GM12872 (cell line): Measurements from ENCODE around the gene HRH2.

Source experiments
- TF ChIP-seq, protein P1 (sequence below): IDR thresholded peaks from 3 replicates; pipeline ENCODE4 v1.5.1; 2011; ENCODE audit warnings: low read depth, mild to moderate bottlenecking, low read length, moderate library complexity; ENCODE audit not compliant: insufficient read depth

Gene HRH2

DNA sequence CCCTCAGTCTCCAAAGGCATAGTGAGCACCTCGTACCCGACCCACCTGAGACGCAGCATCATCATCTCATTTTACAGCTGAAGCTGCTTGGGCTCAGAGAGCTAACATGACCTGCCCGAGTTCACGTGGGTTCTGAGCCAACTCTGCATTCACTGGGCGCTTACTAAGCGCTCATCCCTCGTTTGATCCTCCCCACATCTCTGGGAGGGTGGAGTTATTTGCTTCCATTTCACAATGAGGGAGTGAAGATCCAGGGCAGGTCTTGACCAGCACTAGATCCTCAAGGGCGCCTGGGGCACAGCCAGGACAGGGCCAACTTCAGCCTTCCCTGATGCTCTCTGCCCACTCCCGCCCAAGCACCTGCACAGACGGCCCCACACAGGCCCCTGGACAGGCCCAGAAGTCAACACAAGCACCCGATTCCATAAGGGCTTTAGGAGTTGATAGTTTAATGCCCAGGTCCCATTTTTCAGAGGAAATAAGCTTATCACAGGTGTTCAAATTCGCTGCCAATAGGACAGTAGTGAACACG is 80.8 kb downstream of the HRH2 start:
- TF ChIP-seq, protein P1, sequence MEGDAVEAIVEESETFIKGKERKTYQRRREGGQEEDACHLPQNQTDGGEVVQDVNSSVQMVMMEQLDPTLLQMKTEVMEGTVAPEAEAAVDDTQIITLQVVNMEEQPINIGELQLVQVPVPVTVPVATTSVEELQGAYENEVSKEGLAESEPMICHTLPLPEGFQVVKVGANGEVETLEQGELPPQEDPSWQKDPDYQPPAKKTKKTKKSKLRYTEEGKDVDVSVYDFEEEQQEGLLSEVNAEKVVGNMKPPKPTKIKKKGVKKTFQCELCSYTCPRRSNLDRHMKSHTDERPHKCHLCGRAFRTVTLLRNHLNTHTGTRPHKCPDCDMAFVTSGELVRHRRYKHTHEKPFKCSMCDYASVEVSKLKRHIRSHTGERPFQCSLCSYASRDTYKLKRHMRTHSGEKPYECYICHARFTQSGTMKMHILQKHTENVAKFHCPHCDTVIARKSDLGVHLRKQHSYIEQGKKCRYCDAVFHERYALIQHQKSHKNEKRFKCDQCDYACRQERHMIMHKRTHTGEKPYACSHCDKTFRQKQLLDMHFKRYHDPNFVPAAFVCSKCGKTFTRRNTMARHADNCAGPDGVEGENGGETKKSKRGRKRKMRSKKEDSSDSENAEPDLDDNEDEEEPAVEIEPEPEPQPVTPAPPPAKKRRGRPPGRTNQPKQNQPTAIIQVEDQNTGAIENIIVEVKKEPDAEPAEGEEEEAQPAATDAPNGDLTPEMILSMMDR = no peak

DNA sequence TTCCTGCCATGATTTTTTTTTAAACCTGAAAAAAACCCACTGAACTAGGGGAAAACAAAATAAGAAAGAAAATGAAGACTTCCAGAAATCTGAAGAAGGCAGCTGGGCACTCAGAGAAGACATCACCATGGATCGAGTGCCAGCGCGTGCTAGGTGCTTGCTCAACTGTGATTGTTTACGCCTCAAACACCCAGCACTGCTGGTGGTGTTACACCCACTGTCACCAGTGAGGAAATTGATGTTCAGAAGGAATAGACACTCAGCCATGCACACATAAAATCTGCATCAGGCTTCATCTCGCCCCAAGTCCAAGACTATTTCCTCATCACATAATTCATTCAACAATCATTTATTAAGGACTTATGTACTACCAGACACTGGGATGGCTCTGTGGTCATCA is 82.1 kb downstream of the HRH2 start:
- TF ChIP-seq, protein P1 = no peak

DNA sequence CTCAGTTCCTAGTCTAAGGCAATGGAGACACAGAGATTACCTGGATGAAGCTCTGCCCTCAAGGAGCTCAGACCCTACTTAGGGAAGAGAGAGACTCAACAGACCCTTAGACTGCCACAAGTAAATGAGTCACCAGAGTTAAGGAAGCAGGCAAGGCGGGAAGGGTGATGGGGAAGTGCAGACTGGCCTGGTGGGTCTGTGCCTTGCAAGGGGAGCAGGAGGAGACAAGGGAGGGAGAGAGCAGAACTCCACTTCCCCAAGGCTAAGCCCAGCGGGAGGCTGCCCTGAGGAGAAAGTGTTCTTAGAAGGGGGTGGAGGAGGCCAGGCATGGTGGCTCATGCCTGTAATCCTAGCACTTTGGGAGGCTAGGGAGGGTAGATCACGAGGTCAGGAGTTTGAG is 83.7 kb downstream of the HRH2 start:
- TF ChIP-seq, protein P1 = no peak

DNA sequence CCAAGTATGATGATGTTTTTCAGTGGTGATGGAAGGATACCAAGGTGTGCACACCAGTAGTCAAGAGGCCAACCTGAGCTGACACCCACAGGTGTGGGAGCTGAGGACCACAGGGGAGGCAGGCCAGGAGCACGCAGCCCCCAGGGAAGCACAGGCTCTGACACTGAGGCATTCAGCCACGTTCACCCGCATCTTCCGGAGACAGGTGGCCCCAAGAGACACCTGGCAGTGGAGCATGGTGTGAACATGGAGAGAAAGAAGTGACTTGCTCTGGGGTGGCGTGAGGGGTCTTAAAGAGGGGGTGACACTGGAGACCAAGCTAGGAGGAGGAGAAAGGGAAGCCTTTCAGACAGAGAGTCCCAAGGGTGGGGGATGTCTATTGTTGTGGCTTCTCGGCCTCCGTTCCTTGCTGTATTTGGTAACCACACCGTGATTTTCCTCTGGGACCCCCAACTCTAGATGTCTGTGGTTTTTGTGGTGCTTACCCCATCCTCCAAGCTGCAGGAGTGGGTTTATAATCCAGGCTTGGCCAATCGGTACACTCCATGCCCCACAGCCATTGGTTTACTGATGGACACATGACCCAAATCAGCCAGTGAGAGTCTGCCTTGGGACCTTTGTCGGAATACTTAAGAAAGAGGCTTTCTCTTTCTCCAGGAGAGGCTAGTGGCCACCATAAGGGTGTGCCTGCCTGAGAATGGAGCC is 84.6 kb downstream of the HRH2 start:
- TF ChIP-seq, protein P1 = no peak

DNA sequence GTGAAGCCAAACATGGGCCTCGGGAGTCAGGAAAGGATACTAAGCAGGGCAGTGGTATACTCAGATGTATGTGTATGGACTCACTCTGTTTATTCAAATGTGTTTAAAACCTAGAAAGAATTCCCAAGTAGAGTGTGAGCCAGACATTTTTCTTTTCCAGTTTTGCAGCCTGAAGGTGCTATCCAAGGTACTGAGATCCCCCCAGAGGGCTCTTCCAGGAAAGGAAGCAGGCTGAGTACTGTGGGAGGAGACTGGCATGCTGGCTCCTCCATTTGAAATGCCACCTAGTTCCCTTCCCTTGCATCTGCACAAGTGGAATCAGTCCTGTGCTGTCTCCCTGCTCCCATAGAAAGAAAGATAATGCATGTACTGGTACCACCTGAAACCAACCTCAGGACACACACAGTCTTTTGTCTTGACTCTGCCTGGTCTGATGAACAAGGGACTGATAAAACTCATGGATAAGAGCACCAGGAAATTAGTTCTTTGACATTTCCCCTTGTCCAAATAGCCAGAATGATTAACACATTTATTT is 85.9 kb downstream of the HRH2 start:
- TF ChIP-seq, protein P1 = no peak

DNA sequence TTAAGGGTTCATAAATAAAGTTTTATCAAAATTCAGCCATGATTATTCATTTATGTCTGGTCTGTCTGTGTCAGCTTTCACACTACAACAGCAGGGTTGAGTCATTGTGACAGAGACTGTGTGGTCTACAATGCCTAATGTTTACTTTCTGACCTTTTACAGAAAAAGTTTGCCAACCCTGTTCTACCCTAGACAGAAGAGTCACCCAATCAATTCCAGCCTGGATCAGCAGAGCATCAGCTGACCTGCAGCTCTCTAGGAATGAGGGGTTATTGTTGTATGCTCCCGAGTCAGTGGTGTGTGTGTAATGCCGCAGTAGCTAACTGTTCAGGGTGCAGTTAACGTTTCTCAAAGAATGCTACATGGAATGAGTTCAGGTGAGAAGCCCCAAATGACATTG is 87.3 kb downstream of the HRH2 start:
- TF ChIP-seq, protein P1 = no peak

DNA sequence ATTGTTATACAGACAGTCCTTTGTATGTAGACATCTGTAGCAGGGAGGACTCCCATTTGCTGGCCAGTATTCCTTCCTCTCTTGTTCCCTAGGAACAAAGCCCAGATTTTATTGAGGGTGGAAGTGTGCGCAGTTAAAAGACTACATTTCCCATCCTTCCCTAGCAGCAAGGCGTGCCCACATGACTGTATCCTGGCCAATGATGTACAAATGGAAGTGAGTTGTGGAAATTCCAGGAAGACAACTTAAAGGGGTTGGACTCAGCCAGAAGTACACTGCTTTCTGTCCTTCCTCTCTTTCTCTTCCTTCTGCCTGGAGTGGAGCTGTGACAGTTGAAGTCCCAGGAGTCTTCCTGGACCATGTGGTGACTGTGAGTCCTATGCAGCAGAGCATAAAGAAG is 89.0 kb downstream of the HRH2 start:
- TF ChIP-seq, protein P1 = no peak
